ENCODE measurements around the gene REC114. TPM values are rescaled to one million over a fixed set of nuclear protein-coding genes. Genes with fewer than 3 reads are reported as not detected.

REC114 gene
- total RNA-seq, 4 donors from 2014 or later: not detected

DNA sequence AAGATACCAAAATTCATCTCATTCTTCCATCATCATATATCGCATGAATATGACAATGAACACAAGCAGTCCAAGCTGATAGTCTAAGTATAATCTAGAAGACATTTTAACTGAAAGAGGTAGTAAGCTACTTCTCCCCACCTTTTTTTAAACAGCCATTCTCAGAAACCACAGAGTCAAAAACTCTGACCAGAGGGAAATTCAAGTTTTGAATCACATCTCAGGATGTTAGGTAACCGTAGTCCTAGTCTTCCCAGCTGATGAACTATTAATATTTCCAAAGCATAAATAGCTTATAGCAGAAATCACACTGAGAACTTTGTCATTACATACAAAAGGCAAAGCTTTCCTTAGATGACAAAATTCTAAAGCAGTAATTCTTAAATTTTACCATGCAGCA, 164.4 kb downstream of the REC114 start:
- no peak for DNase-seq (ENCODE audit: low spot score)
- no peak for TF ChIP-seq CTCF (IDR thresholded peaks at IDR 0.05)
- ATAC-seq (ENCODE audit: low FRiP score): no peak

GRCh38 chr15:73607843-73608242, 164.9 kb downstream of the REC114 start:
- no peak for ATAC-seq (ENCODE audit: low FRiP score)
- no peak for DNase-seq (ENCODE audit: low spot score)
- no peak for TF ChIP-seq CTCF (IDR thresholded peaks at IDR 0.05)

- TF ChIP-seq CTCF (IDR thresholded peaks at IDR 0.05): no peak
- no peak for DNase-seq (ENCODE audit: low spot score)
- no peak for ATAC-seq (ENCODE audit: low FRiP score)
Measured at GRCh38 chr15:73608475-73608874, 165.5 kb downstream of the REC114 start.

GRCh38 chr15:73608941-73609340, 166.0 kb downstream of the REC114 start:
- DNase-seq (ENCODE audit: low spot score): no peak
- TF ChIP-seq CTCF (IDR thresholded peaks at IDR 0.05): no peak
- ATAC-seq (ENCODE audit: low FRiP score): peak; percentile 71

Other genes with a start within 250 kb of the REC114 start
- not detected for gene HCN4, start 74.2 kb upstream of the REC114 start, total RNA-seq
- gene NPTN, start 190.2 kb downstream of the REC114 start, total RNA-seq: 10 to 100 TPM; 66.6 to 94.3 (median 88.8) TPM
- 100 to 1,000 TPM in 1 of 4 donors, 10 to 100 TPM in 3; 23.2 to 103 (median 39.3) TPM for gene CD276, start 241.2 kb downstream of the REC114 start, total RNA-seq